AG09309 (cell line): ENCODE results near the gene YAP1.

Experiments
- DNase-seq: peaks from one replicate; pipeline ENCODE4 v3.0.0-alpha.2; 2010; ENCODE audit warnings: low read depth
- H3K4me3 ChIP-seq: 2 replicates; pipeline ENCODE4 v1.5.1; 2011; ENCODE audit warnings: mild to moderate bottlenecking, low read depth, low read length, moderate library complexity; ENCODE audit not compliant: control insufficient read depth
- CTCF ChIP-seq: IDR thresholded peaks from 2 replicates; pipeline ENCODE4 v1.5.1; 2011; ENCODE audit warnings: mild to moderate bottlenecking, low read depth, low read length, inconsistent platforms; ENCODE audit not compliant: insufficient read depth, control insufficient read depth; ENCODE audit errors: missing control alignments

The YAP1 gene

GRCh38 chr11:102109896-102110760, at the start of gene YAP1:
Gene YAP1 (plus strand): TSS chr11:102110447. CDS start chr11:102110849, 402 bp downstream.
- H3K4me3 ChIP-seq, result peak within 1 kb of the TSS; percentile 98
- TF ChIP-seq CTCF, result no peak
- peak; percentile 75 for DNase-seq

GRCh38 chr11:102061276-102061675, 49.0 kb upstream of the YAP1 start:
- TF ChIP-seq CTCF, result no peak
- DNase-seq, result no peak
- no peak overlapping the region for H3K4me3 ChIP-seq

GRCh38 chr11:102062106-102062505, 48.1 kb upstream of the YAP1 start:
- DNase-seq, result no peak
- no peak for TF ChIP-seq CTCF

GRCh38 chr11:102064316-102064715, 45.9 kb upstream of the YAP1 start:
- H3K4me3 ChIP-seq, result no peak overlapping the region
- DNase-seq, result no peak
- TF ChIP-seq CTCF, result no peak

More at GRCh38 chr11:102062106-102062505, 48.1 kb upstream of the YAP1 start:
- H3K4me3 ChIP-seq, result no peak overlapping the region

GRCh38 chr11:102070766-102071165, 39.5 kb upstream of the YAP1 start:
- DNase-seq, result no peak
- TF ChIP-seq CTCF, result no peak
- H3K4me3 ChIP-seq, result no peak overlapping the region

GRCh38 chr11:102071497-102072472, 38.5 kb upstream of the YAP1 start:
- no peak for TF ChIP-seq CTCF
- H3K4me3 ChIP-seq, result no peak overlapping the region
- no peak for DNase-seq
